C4-2B (cell line): ENCODE data around the gene AHCYL2.

Source experiments
- ZFX ChIP-seq: fragments of 450-650 bp; IDR thresholded peaks from 2 replicates; pipeline ENCODE4 v1.6.1; 2017
- TF ChIP-seq, protein P1 (sequence below): fragments of 450-650 bp; conservative IDR thresholded peaks from 2 replicates; pipeline ENCODE4 v1.5.1; 2017; ENCODE audit warnings: mild to moderate bottlenecking

DNA sequence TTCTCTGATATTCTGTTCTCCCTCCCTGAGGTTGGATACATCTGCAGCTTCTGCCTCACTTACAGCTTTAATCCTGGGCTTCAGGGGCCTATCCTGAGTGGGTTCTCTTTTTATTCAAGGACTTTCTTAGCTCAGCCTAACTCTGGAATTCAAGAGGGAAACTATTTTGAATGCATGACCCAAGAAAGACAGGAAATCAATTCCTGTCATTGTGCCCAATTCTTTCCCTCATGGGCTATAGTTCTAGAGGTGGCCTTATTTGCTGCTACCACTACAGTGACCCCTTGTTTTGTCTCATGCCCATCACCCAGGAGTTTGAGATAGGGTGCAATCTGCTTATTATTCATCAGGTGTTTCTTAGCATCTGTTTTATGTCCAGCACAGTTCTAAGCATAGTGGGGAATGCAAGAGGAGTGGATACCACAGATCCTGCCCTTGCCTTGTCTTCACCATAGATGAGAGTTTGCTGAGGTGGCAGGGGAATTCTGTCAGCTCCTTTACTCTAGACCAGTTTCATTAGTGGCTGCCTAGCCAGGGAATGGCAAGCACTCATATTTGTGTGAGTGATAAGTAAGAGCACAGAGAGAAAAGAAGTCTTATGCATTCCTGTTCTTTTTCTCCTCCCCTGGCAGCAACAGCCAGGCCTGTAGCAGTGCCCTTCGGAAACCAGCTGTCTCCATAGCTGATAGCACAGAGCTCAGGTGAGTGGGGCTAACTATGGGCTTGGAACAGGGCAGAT is 228.8 kb downstream of the AHCYL2 start:
- TF ChIP-seq, protein P1, sequence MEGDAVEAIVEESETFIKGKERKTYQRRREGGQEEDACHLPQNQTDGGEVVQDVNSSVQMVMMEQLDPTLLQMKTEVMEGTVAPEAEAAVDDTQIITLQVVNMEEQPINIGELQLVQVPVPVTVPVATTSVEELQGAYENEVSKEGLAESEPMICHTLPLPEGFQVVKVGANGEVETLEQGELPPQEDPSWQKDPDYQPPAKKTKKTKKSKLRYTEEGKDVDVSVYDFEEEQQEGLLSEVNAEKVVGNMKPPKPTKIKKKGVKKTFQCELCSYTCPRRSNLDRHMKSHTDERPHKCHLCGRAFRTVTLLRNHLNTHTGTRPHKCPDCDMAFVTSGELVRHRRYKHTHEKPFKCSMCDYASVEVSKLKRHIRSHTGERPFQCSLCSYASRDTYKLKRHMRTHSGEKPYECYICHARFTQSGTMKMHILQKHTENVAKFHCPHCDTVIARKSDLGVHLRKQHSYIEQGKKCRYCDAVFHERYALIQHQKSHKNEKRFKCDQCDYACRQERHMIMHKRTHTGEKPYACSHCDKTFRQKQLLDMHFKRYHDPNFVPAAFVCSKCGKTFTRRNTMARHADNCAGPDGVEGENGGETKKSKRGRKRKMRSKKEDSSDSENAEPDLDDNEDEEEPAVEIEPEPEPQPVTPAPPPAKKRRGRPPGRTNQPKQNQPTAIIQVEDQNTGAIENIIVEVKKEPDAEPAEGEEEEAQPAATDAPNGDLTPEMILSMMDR, result no peak
- TF ChIP-seq ZFX, result no peak
